HG03460 (cell line): ENCODE results near the gene MYLK.
"Not testable (repeated sequence)": the region's sequence is repeated elsewhere in the genome, so short reads cannot be mapped to it uniquely, and the experiment has no call there.

Experiments
- ATAC-seq: cut with Tn5 transposase; IDR thresholded peaks from one replicate; pipeline ENCODE4 v1.9.1; 2021; ENCODE audit not compliant: unreplicated experiment

MYLK gene

DNA sequence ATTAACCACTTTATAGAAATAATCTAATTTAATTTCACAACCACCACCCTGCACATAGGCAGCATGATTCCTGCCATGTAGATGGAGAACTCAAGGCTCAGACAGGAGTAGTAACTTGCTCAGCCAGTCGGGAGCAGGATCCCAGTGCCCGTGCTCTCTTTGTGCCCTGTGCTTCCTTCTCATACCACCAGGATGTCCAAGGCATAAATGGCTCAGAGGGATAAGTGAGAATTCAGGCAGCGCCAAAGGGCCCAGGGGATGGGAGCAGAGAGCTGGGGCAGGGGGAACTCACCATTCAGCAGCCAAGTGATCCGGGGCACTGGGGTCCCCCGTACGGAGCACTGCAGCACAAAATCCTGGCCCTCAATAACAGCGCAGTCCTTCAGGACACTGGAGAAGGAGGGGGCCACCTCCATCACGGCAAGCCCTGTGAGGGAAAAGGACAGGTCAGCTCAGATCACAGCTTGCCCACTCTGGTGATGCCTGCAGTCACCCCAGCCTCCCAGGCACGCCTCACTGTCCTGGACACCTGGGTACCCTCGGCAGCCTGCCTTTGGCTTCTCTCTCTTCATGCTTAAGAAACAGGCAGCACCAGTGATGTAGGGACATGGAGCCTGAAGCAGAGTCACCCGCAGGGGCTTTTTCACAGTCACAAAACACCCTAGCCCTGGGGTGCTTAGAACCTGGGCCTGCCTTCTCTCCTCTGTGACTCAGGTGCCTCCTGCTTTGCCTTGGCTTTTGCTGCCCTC, 158.3 kb downstream of the MYLK start:
- ATAC-seq, result no peak

- ATAC-seq, result no peak
Measured at GRCh38 chr3:123724306-123724705, 159.8 kb downstream of the MYLK start.

- no peak for ATAC-seq
Measured at GRCh38 chr3:123723522-123724168, 160.5 kb downstream of the MYLK start.

DNA sequence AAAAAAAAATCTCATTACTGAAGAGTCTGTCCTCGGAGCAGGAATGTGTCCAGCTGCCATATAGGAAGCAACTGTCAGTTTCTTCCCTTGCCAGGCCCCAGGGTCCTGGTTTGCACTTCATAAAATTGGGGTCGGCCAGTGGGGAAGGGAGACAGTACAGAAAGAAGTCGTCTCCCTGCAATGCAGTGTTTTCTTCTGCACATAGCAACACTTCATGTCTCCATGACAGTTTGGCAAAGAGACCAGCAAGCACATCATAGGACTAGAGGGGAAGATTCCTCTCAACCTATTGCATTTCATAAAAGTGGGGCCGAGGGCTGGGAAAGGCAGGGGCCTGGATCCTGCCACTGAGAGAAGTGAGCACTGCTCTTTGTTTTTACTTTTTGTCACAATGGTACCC, 161.1 kb downstream of the MYLK start:
- no peak for ATAC-seq

DNA sequence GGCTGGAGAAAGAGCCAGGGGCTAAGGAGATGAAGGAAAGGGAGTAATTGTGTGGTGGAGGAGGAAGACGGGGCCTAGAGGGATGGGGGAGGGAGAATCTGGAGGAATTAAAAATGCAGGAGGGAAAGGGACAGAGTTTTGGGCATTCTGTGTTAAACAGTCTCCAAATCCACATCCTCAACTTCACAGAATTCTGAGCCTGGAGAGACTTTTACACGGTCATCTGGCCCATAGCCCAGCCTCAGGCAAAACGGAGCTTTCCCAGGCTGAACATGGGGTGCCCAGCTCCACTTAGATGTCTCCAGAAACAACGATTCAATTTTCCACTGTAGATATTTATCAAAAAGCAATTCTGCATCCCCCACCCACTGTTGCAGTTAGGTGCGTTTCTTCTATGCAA, 161.7 kb downstream of the MYLK start:
- ATAC-seq, result no peak

GRCh38 chr3:123722021-123722420, 162.1 kb downstream of the MYLK start:
- ATAC-seq, result no peak

- ATAC-seq, result not testable (repeated sequence)
Measured at GRCh38 chr3:123721095-123721689, 162.9 kb downstream of the MYLK start.

DNA sequence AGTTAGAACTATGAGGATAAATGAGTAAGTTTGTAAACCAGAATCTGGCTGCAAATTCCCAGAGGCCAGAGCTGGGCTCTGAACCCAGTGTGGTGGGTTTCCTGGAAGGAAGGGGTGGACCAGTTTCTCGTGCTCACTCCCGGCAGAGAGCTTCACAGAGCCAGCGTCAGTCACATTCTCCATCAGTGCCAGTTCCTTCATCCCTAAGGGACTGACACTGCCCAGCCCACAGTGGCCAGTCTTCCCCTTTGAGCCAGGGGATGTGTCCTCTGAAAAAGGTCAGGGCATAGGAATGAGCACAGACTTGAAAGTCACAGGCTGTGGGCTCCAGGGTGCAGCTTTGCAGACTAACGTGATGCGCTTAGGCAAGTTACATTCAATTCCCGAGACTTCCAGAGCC, 163.5 kb downstream of the MYLK start:
- no peak for ATAC-seq

GRCh38 chr3:123719862-123720453, 164.2 kb downstream of the MYLK start:
- no peak for ATAC-seq

GRCh38 chr3:123719061-123719756, 164.9 kb downstream of the MYLK start:
- ATAC-seq, result not testable (repeated sequence)

DNA sequence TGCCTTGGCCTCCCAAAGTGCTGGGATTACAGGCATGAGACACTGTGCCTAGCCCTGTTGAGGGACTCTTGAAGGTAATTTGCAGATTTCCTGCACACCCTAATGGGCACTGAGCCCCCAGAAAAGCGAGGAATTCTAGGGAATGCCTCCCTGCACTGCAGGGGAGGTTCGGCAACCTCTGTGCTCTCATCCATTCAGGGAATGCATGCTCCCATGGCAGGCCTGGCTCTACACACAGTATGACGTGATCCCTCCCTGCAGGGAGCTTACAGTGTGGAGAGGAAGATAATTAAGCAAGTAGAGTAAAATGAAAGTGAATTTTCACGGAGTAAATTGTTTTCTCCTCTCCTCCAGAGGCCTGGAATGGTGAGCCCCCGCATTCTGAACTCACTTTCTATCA, 166.0 kb downstream of the MYLK start:
- no peak for ATAC-seq

- not testable (repeated sequence) for ATAC-seq
Measured at GRCh38 chr3:123717451-123717850, 166.7 kb downstream of the MYLK start.

GRCh38 chr3:123716411-123716810, 167.7 kb downstream of the MYLK start:
- no peak for ATAC-seq

DNA sequence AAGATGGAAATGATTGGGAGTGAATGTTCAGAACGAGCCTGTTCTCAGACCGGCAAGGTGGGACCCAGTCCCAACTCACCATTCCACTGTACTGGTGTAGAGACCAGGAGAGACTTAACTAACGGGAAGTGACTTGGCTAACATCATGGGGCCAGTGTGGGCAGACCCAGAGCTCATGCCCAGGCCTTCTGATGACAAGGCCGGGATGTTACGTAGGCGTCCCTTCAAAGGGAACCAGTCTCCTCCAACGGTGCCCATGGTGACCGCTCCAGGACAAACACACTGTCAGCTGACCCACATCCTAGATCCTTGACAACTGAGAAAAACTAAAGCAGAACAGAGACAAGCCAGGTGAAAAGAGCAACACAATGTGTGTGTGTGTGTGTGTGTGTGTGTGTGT, 170.9 kb downstream of the MYLK start:
- no peak for ATAC-seq

GRCh38 chr3:123712077-123712860, 171.9 kb downstream of the MYLK start:
- ATAC-seq, result no peak

GRCh38 chr3:123711356-123711755, 172.8 kb downstream of the MYLK start:
- ATAC-seq, result no peak

DNA sequence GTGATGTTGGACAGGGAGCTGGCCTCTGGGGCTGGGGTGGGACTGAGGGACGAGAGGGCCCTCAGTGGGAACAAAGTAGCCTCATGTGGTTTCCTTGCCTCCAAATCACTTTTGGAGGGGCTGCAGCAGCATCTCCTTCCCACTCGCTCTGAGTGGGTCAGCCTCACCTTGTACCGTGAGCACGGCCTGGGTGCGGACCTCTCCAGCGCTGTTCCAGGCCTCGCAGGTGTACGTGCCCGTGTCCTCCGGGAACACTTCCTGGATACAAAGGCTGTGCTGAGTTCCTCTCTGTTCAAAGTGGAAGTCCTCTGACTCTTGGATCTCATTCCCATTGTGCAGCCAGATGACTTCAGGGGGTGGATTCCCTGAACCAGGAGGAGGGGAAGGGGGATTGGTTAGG, 175.6 kb downstream of the MYLK start:
- no peak for ATAC-seq

- not testable (repeated sequence) for ATAC-seq
Measured at GRCh38 chr3:123707641-123708040, 176.5 kb downstream of the MYLK start.

DNA sequence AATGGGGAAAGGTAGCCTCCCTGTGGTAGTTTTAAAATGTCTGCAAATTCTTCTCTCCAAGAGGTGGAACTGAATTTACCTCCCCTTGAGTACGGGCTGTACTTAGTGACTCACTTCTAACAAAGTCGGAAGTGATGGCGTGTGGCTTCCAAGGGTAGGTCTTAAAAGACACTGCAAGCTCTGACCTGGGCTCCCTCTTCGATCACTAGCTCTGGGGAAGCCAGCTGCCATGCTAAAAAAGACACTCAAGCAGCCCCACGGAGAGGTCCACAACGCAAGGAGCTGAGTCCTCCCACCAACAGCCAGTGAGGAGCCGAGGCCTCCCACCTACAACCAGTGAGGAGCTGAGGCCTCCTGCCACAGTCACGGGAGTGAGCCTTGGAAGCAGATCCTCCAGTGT, 177.3 kb downstream of the MYLK start:
- ATAC-seq, result no peak

DNA sequence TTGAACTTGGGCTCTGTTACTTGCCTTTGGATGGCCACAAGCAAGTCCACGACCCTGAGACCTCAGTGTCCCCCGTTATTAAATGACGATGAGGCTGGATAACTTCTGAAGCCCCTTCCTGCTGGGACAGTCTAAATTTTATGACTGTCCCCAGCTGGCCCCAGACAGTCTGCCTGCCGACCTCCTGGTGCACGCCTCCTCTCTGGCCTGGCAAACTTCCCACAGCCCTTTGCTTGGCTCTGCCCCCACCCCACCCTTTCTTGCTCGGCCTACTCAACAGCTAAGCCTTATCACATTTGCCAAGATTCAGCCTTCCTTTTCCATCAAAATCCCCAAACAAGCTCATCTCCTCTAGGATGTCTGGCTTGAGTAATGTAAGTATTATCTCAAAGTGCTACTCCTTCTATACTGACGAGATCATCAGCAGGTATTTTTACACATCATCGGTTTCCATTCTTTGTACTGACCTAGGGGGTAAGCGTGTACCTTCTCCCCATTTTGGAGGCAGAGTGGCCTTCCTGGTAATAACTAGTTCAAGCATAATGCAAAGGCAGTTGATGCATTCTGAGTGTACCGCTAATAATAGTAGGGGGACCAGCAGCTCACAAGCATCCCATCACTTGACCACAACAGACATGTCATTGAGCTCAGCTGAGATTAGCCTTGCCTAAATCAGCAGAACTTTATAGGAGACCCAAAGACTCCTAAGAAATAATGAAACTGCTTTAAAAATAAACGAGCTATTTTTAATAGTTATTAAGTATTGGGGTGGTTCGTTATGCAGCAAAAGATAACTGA, 178.4 kb downstream of the MYLK start:
- no peak for ATAC-seq
